Measurements from ENCODE around the gene CRNN. TPM values are rescaled to one million over a fixed set of nuclear protein-coding genes. Genes with fewer than 3 reads are reported as not detected.

Gene CRNN
- total and polyA plus RNA-seq, 8 donors = 0.89 to 209 (median 3.1) TPM; not detected in 5

GRCh38 chr1:152459596-152460528 lies 45.8 kb upstream of the CRNN start:
- H3K4me3 ChIP-seq = peak overlapping the region in 1 of 4 donors; percentile 7
- intact Hi-C loops (cut with DNase I; ENCODE audit: low total_unique reads) = loop anchor here (5.0 kb wide), 1 partner anchor 268 kb away; no protein-coding TSS in a partner anchor
- peak; percentile 72 to 79 for DNase-seq

DNA sequence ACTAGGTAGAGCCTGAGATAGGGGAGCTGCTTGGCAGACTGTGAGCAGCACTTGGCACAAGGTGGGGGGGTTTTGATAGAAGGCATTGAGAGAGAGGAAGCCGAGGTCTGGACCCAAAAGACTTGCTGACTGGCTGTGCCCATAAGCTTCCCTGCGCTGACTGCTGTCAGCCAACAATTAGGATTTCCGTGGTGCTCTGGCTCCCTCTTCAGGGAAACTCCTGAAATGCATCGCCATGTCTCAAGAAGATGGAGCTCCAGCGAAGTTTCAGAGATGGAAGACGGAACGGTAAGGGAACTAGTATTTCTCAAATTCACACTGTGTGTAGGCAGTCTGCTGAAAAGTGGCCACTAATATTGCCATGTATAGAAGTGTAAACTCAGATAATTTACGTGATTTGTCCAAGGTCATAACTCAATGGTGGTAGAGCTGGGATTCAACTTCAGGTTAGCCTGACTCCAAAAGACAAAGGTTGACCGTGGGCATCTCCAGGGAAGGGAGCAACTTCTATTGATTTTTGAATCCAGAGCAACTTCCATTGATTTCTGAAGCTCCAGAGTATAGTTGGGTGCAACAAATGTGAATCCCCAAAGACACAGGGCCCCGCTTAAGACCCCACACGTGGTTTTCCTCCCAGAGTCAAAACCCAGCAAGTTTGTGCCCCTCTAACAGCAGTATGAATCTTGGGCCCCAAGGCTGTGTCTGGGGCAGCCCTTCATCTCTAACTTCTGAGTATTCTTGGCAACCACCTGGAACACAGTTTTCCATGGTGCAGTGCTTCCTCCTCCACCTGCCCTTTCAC lies 44.5 kb upstream of the CRNN start:
- Histone ChIP-seq H3K4me1 (peaks cover 0 to 11% (median 9%) of the 10 kb centered on the region in 4 donors), H3K9me3 (no peaks in the 10 kb centered on the region), H3K27ac (no peak overlapping the region), H3K27me3 (no peaks in the 10 kb centered on the region), H3K36me3 (no peaks in the 10 kb centered on the region), H3K4me3 (no peak overlapping the region)
- intact Hi-C loops (cut with DNase I; ENCODE audit: low total_unique reads) = loop anchor here (5.0 kb wide), 1 partner anchor 266 kb away; no protein-coding TSS in a partner anchor
- 27 to 33% (median 31%) methylated on average over 11 of the region's 11 CpGs for WGBS, 5 donors
- TF ChIP-seq EP300 (IDR thresholded peaks at IDR 0.05) = no peak
- TF ChIP-seq CTCF (IDR thresholded peaks at IDR 0.05) = peak in 5 of 7 experiments; percentile 82 to 92 (median 85)
- TF ChIP-seq POLR2AphosphoS5 (IDR thresholded peaks at IDR 0.05) = peak in 1 of 3 donors; percentile 41
- TF ChIP-seq POLR2A (IDR thresholded peaks at IDR 0.05) = no peak
- peak; percentile 84 to 90 for DNase-seq

More at GRCh38 chr1:152459596-152460528, 45.8 kb upstream of the CRNN start:
- Histone ChIP-seq H3K4me1 (peaks cover 0 to 11% (median 9%) of the 10 kb centered on the region in 4 donors), H3K36me3 (no peaks in the 10 kb centered on the region), H3K9me3 (no peaks in the 10 kb centered on the region), H3K27me3 (no peaks in the 10 kb centered on the region), H3K27ac (peak overlapping the region in 4 of 5 donors; percentile 3 to 32 (median 16))
- peak in 5 of 7 experiments; percentile 4 to 72 (median 69) for TF ChIP-seq CTCF (IDR thresholded peaks at IDR 0.05)
- no peak for TF ChIP-seq EP300 (IDR thresholded peaks at IDR 0.05)
- WGBS, 5 donors = 43 to 51% (median 48%) methylated on average over 8 of the region's 8 CpGs

DNA sequence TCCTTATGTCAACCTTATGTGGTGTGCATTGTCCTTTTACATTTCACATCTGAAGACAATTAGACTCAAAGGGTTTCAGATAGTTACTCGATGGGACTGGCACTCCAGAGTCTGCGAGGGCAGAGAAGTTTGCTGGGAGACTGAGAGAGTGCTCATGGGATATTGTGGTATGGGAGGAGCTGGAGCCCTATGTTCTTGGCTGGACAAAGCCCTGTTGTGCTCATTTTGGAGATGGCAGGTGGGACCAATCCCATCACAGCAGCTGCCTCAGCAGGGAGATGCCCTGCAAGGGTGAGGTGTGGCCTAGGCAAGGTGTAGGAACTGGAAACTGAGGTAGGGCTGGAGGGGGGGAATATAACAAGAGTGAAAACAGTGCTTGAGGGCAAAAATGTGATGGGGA lies 43.5 kb upstream of the CRNN start:
- H3K27me3 ChIP-seq = no peaks in the 10 kb centered on the region
- WGBS, 5 donors = 56 to 91% (median 67%) methylated on average over 2 of the region's 2 CpGs
- intact Hi-C loops (cut with DNase I; ENCODE audit: low total_unique reads) = loop anchor here (5.0 kb wide), 1 partner anchor 265 kb away; no protein-coding TSS in a partner anchor
- DNase-seq = no peak
- H3K27ac ChIP-seq = no peak overlapping the region
- TF ChIP-seq CTCF (IDR thresholded peaks at IDR 0.05) (no peak), POLR2A (IDR thresholded peaks at IDR 0.05) (no peak), POLR2AphosphoS5 (IDR thresholded peaks at IDR 0.05) (no peak), EP300 (IDR thresholded peaks at IDR 0.05) (no peak)
- H3K9me3 ChIP-seq = no peaks in the 10 kb centered on the region
- peaks cover 0 to 11% (median 9%) of the 10 kb centered on the region in 4 donors for H3K4me1 ChIP-seq
- no peaks in the 10 kb centered on the region for H3K36me3 ChIP-seq
- no peak overlapping the region for H3K4me3 ChIP-seq

- Histone ChIP-seq H3K27me3 (no peaks in the 10 kb centered on the region), H3K36me3 (no peaks in the 10 kb centered on the region), H3K4me3 (no peak overlapping the region), H3K9me3 (no peaks in the 10 kb centered on the region), H3K27ac (no peak overlapping the region), H3K4me1 (peaks cover 0 to 11% (median 9%) of the 10 kb centered on the region in 4 donors)
- no peak for TF ChIP-seq POLR2A (IDR thresholded peaks at IDR 0.05)
- TF ChIP-seq EP300 (IDR thresholded peaks at IDR 0.05) = no peak
- TF ChIP-seq CTCF (IDR thresholded peaks at IDR 0.05) = no peak
- no peak for TF ChIP-seq POLR2AphosphoS5 (IDR thresholded peaks at IDR 0.05)
- intact Hi-C loops (cut with DNase I; ENCODE audit: low total_unique reads) = loop anchor here (5.0 kb wide), 1 partner anchor 265 kb away; no protein-coding TSS in a partner anchor
- 79 to 100% (median 83%) methylated on average over 1 of the region's 1 CpG for WGBS, 5 donors
- no peak for DNase-seq
Measured at GRCh38 chr1:152457071-152457470, 43.0 kb upstream of the CRNN start.
